Keratinocyte (primary cell): ENCODE results near the gene TMPRSS2. TPM values are rescaled to one million over a fixed set of nuclear protein-coding genes. Genes with fewer than 3 reads are reported as not detected.

Experiments
- DNase-seq: peaks from one replicate; pipeline ENCODE4 v3.0.0-alpha.2; 2011; ENCODE audit warnings: low read depth, missing footprints, low spot score
- FAIRE-seq: peaks from 2 replicates; lab custom pipeline; 2011; peaks lifted over from hg19 to GRCh38; lab: Jason Lieb, UNC
- H2AFZ ChIP-seq: 2 replicates; pipeline ENCODE4 v1.6.0; 2012; ENCODE audit warnings: low read length, control low read depth, inconsistent platforms; ENCODE audit not compliant: control insufficient read depth
- H3K27ac ChIP-seq: 2 replicates; pipeline ENCODE4 v1.5.1; 2011; ENCODE audit warnings: low read length; ENCODE audit not compliant: control insufficient read depth, insufficient read depth
- H3K27me3 ChIP-seq: 3 replicates; pipeline ENCODE4 v1.6.0; 2011; ENCODE audit warnings: low read length; ENCODE audit not compliant: control insufficient read depth, insufficient read depth; ENCODE audit errors: extremely low read depth
- H3K36me3 ChIP-seq, 2 experiments: 2 replicates in 1 of 2; 3 replicates in 1 of 2; pipeline ENCODE4 v1.5.1; 2011; ENCODE audit warnings: low read length in 2 of 2, mild to moderate bottlenecking in 1 of 2; ENCODE audit not compliant: control insufficient read depth in 2 of 2, insufficient read depth in 2 of 2; ENCODE audit errors: extremely low read depth in 1 of 2
- H3K4me1 ChIP-seq: 3 replicates; pipeline ENCODE4 v1.5.1; 2011; ENCODE audit warnings: low read length; ENCODE audit not compliant: control insufficient read depth, insufficient read depth; ENCODE audit errors: extremely low read depth
- H3K4me2 ChIP-seq: 3 replicates; pipeline ENCODE4 v1.6.0; 2011; ENCODE audit warnings: low read depth, low read length; ENCODE audit not compliant: control insufficient read depth, insufficient read depth; ENCODE audit errors: extremely low read depth
- H3K4me3 ChIP-seq, 3 experiments: fragments of 200-600 bp in 1 of 3; sonication (generic) in 1 of 3; 2 replicates in 2 of 3; 3 replicates in 1 of 3; pipeline ENCODE4 v1.5.1; 2011 to 2016; ENCODE audit warnings: low read length in 3 of 3, mild to moderate bottlenecking in 3 of 3, control low read depth in 2 of 3, inconsistent platforms in 1 of 3, low read depth in 1 of 3, mixed read lengths in 1 of 3, mixed run types in 1 of 3, moderate library complexity in 1 of 3; ENCODE audit not compliant: control insufficient read depth in 2 of 3, insufficient read depth in 2 of 3; ENCODE audit errors: extremely low read depth in 1 of 3
- H3K79me2 ChIP-seq: 2 replicates; pipeline ENCODE4 v1.6.0; 2012; ENCODE audit warnings: low read length; ENCODE audit not compliant: control insufficient read depth, insufficient read depth
- H3K9ac ChIP-seq: 3 replicates; pipeline ENCODE4 v1.6.0; 2011; ENCODE audit warnings: low read length; ENCODE audit not compliant: control insufficient read depth, insufficient read depth; ENCODE audit errors: extremely low read depth
- H3K9me1 ChIP-seq: 3 replicates; pipeline ENCODE4 v1.6.0; 2011; ENCODE audit warnings: low read length; ENCODE audit not compliant: control insufficient read depth, insufficient read depth; ENCODE audit errors: extremely low read depth
- H3K9me3 ChIP-seq: 2 replicates; pipeline ENCODE4 v1.5.1; 2012; ENCODE audit warnings: low read depth, low read length; ENCODE audit not compliant: control insufficient read depth
- H4K20me1 ChIP-seq: 3 replicates; pipeline ENCODE4 v1.6.0; 2011; ENCODE audit warnings: low read length; ENCODE audit not compliant: control insufficient read depth, insufficient read depth; ENCODE audit errors: extremely low read depth
- EZH2 ChIP-seq: IDR thresholded peaks from one replicate; pipeline ENCODE4 v1.6.1; 2012; ENCODE audit warnings: inconsistent platforms, mild to moderate bottlenecking, low read length, moderate library complexity
- dilution Hi-C: fragments of 300-500 bp; cut with MboI; formaldehyde crosslinking; loops from one replicate; pipeline ENCODE4 v1.7.0; 2020; ENCODE audit warnings: low sequenced_read_pairs; ENCODE audit not compliant: extremely low pct_ligation_motif_present
- polyA plus RNA-seq, 5 experiments: library from polyadenylated mRNA; depleted of rRNA in 3 of 5; stranded (reverse) in 3 of 5; stranded (forward) in 1 of 5; unstranded in 1 of 5; fragments of >200 nt; gene quantifications; 1 replicate in 1 of 5; 2 replicates in 3 of 5; 3 replicates in 1 of 5; pipeline versions ENCODE4 v1.2.1 to v1.2.3, GENCODE V29; 2011 to 2012; ENCODE audit warnings: missing spikeins in 2 of 5, low read depth in 1 of 5, low replicate concordance in 1 of 5
- TF ChIP-seq, protein P1 (sequence below), 3 experiments: IDR thresholded peaks in 1 of 3; conservative IDR thresholded peaks in 1 of 3; optimal IDR thresholded peaks in 1 of 3; 2 replicates in 2 of 3; 3 replicates in 1 of 3; pipeline versions ENCODE3 to v1.5.1; 2011; ENCODE audit warnings: low read length in 3 of 3, mild to moderate bottlenecking in 3 of 3, moderate library complexity in 2 of 3, control low read depth in 1 of 3, inconsistent platforms in 1 of 3; ENCODE audit not compliant: insufficient read depth in 2 of 3; ENCODE audit errors: extremely low read depth in 1 of 3

TMPRSS2 gene
- polyA plus RNA-seq, 1 donor (not counting 4 experiments of a cell fraction or from before 2014, with no cell fraction given), result not detected

DNA sequence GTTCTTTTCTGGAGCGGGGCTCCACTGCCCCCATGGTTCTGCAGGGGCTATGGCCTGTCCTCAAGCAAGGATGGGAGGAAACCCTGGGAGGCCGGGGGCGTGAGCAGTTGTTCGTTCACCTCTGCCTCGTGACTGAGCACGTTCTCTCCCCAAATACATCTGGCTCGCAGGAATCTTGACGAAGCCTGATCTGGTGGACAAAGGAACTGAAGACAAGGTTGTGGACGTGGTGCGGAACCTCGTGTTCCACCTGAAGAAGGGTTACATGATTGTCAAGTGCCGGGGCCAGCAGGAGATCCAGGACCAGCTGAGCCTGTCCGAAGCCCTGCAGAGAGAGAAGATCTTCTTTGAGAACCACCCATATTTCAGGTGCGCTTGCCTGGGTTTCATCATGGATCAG, 66.4 kb downstream of the TMPRSS2 start:
- TF ChIP-seq, protein P1, sequence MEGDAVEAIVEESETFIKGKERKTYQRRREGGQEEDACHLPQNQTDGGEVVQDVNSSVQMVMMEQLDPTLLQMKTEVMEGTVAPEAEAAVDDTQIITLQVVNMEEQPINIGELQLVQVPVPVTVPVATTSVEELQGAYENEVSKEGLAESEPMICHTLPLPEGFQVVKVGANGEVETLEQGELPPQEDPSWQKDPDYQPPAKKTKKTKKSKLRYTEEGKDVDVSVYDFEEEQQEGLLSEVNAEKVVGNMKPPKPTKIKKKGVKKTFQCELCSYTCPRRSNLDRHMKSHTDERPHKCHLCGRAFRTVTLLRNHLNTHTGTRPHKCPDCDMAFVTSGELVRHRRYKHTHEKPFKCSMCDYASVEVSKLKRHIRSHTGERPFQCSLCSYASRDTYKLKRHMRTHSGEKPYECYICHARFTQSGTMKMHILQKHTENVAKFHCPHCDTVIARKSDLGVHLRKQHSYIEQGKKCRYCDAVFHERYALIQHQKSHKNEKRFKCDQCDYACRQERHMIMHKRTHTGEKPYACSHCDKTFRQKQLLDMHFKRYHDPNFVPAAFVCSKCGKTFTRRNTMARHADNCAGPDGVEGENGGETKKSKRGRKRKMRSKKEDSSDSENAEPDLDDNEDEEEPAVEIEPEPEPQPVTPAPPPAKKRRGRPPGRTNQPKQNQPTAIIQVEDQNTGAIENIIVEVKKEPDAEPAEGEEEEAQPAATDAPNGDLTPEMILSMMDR (optimal IDR thresholded peaks at IDR 0.05 in 1 of 3, IDR thresholded peaks at IDR 0.05 in 1 of 3, conservative IDR thresholded peaks at IDR 0.05 in 1 of 3; ENCODE audit: extremely low read depth in 1 of 3, insufficient read depth in 2 of 3, low read length in 3 of 3), result no peak
- no peak for TF ChIP-seq EZH2
- Histone ChIP-seq H3K4me2 (no peak overlapping the region), H2AFZ (no peak overlapping the region), H3K27ac (no peak overlapping the region), H3K4me3 (no peak overlapping the region), H3K9ac (no peak overlapping the region), H4K20me1 (no peaks in the 10 kb centered on the region), H3K27me3 (no peaks in the 10 kb centered on the region), H3K4me1 (no peaks in the 10 kb centered on the region), H3K9me1 (no peaks in the 10 kb centered on the region), H3K36me3 (peaks cover 17 to 60% of the 10 kb centered on the region in 2 experiments), H3K79me2 (no peaks in the 10 kb centered on the region), H3K9me3 (no peaks in the 10 kb centered on the region)
- dilution Hi-C loops, result no loop called here
- DNase-seq (no peak), FAIRE-seq (no peak)

- Histone ChIP-seq H3K4me3 (no peak overlapping the region), H3K79me2 (no peaks in the 10 kb centered on the region), H3K36me3 (peaks cover 16 to 58% of the 10 kb centered on the region in 2 experiments), H3K27ac (no peak overlapping the region), H2AFZ (no peak overlapping the region), H3K9ac (no peak overlapping the region), H3K4me1 (no peaks in the 10 kb centered on the region), H3K4me2 (no peak overlapping the region), H4K20me1 (no peaks in the 10 kb centered on the region), H3K9me1 (no peaks in the 10 kb centered on the region), H3K9me3 (no peaks in the 10 kb centered on the region), H3K27me3 (no peaks in the 10 kb centered on the region)
- dilution Hi-C loops, result no loop called here
- no peak for FAIRE-seq
- DNase-seq, result no peak
- TF ChIP-seq, protein P1 (optimal IDR thresholded peaks at IDR 0.05 in 1 of 3, IDR thresholded peaks at IDR 0.05 in 1 of 3, conservative IDR thresholded peaks at IDR 0.05 in 1 of 3; ENCODE audit: extremely low read depth in 1 of 3, insufficient read depth in 2 of 3, low read length in 3 of 3), result no peak
- TF ChIP-seq EZH2, result no peak
These were observed 68.7 kb downstream of the TMPRSS2 start for GRCh38 chr21:41439248-41439647.
